GM12878 (cell line): Measurements from ENCODE around the gene DHRS9.

Experiments used
- ESRRA ChIP-seq: IDR thresholded peaks from 2 replicates; pipeline ENCODE4 v1.6.1; 2012; ENCODE audit warnings: mild to moderate bottlenecking, low read length, improper control_type of control experiment
- FOXK2 ChIP-seq: fragments of 450-650 bp; IDR thresholded peaks from 2 replicates; pipeline ENCODE4 v1.6.1; 2017; ENCODE audit warnings: mild to moderate bottlenecking, moderate library complexity
- JUND ChIP-seq: IDR thresholded peaks from 2 replicates; pipeline ENCODE4 v1.6.1; 2012; ENCODE audit warnings: low read depth, mild to moderate bottlenecking, low read length, improper control_type of control experiment, moderate library complexity
- POLR2A ChIP-seq: IDR thresholded peaks from 2 replicates; pipeline ENCODE4 v1.6.1; 2011; ENCODE audit warnings: low read depth, mild to moderate bottlenecking, low read length
- TAF1 ChIP-seq: IDR thresholded peaks from 2 replicates; pipeline ENCODE4 v1.6.1; 2011; ENCODE audit warnings: mild to moderate bottlenecking, low read depth, low read length, borderline replicate concordance
- ZNF274 ChIP-seq: IDR thresholded peaks from one replicate; pipeline ENCODE4 v1.8.0; 2011; ENCODE audit not compliant: insufficient read length, insufficient read depth
- TF ChIP-seq, protein P1 (sequence below), 3 experiments: IDR thresholded peaks in 2 of 3; conservative IDR thresholded peaks in 1 of 3; 2 replicates each; pipeline ENCODE4 v1.5.1; 2011; ENCODE audit warnings: low read depth in 3 of 3, low read length in 3 of 3, mild to moderate bottlenecking in 3 of 3, control low read depth in 2 of 3, moderate library complexity in 2 of 3, inconsistent platforms in 1 of 3, mixed read lengths in 1 of 3; ENCODE audit not compliant: control insufficient read depth in 2 of 3, insufficient read depth in 1 of 3; ENCODE audit errors: extremely low read depth in 1 of 3

DNA sequence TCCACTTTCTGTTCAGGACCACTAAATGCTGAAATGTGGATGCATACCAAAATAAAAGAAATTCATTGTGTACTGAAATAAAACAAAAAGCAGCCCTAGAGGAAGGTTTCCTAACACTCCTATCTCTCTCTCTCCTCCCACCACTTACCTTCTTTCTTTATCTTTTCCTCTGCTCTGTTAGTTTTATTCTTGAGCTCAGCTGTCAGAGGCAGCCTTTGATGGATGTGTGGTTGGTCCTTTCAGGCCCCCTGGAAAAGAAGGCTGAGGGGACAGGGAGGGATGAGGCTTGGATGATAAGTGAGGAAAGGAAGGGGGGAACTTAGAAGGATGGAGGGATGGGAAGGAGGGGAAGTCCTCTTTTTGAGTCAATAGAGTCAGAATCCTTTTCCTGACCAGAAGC is 47.6 kb downstream of the DHRS9 start:
- no peak for TF ChIP-seq FOXK2
- TF ChIP-seq ESRRA: no peak
- no peak for TF ChIP-seq ZNF274
- no peak for TF ChIP-seq POLR2A
- TF ChIP-seq, protein P1, sequence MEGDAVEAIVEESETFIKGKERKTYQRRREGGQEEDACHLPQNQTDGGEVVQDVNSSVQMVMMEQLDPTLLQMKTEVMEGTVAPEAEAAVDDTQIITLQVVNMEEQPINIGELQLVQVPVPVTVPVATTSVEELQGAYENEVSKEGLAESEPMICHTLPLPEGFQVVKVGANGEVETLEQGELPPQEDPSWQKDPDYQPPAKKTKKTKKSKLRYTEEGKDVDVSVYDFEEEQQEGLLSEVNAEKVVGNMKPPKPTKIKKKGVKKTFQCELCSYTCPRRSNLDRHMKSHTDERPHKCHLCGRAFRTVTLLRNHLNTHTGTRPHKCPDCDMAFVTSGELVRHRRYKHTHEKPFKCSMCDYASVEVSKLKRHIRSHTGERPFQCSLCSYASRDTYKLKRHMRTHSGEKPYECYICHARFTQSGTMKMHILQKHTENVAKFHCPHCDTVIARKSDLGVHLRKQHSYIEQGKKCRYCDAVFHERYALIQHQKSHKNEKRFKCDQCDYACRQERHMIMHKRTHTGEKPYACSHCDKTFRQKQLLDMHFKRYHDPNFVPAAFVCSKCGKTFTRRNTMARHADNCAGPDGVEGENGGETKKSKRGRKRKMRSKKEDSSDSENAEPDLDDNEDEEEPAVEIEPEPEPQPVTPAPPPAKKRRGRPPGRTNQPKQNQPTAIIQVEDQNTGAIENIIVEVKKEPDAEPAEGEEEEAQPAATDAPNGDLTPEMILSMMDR (IDR thresholded peaks at IDR 0.05 in 2 of 3, conservative IDR thresholded peaks at IDR 0.05 in 1 of 3; ENCODE audit: control insufficient read depth in 2 of 3, extremely low read depth in 1 of 3, insufficient read depth in 1 of 3, low read depth in 3 of 3, low read length in 3 of 3): no peak
- no peak for TF ChIP-seq TAF1
- TF ChIP-seq JUND: no peak
